ENCODE data around the gene ALDH1B1.

Gene ALDH1B1

GRCh38 chr9:38447703-38448102 is 55.2 kb downstream of the ALDH1B1 start:
- Histone ChIP-seq H3K4me3 (ENCODE audit: insufficient read depth, low read length, poor library complexity, severe bottlenecking) (no peak overlapping the region), H3K9me3 (ENCODE audit: insufficient read depth, low read length) (no peaks in the 10 kb centered on the region), H3K27me3 (ENCODE audit: low read length) (no peaks in the 10 kb centered on the region)

More at GRCh38 chr9:38447703-38448102, 55.2 kb downstream of the ALDH1B1 start:
- no peak overlapping the region for H3K4me2 ChIP-seq (ENCODE audit: low read depth, low read length, poor library complexity, severe bottlenecking)
- H3K9ac ChIP-seq (ENCODE audit: low read length): no peak overlapping the region
- no peak overlapping the region for H3K27ac ChIP-seq (ENCODE audit: low read depth, low read length)
- H3F3A ChIP-seq (ENCODE audit: insufficient read depth): no peaks in the 10 kb centered on the region
- H3K79me2 ChIP-seq (ENCODE audit: insufficient read depth, low read length): no peaks in the 10 kb centered on the region
- H2AFZ ChIP-seq (ENCODE audit: low read depth, low read length, severe bottlenecking): no peak overlapping the region
- H3K9me2 ChIP-seq (replicated peaks; ENCODE audit: insufficient read depth, low read length): no peaks in the 10 kb centered on the region
- TF ChIP-seq EZH2phosphoT487 (conservative IDR thresholded peaks at IDR 0.05; ENCODE audit: low read length) (no peak), CTCF (IDR thresholded peaks at IDR 0.05; ENCODE audit: insufficient read depth, low read length, poor library complexity, severe bottlenecking) (no peak)
- H4K20me1 ChIP-seq (ENCODE audit: low read depth, low read length): no peaks in the 10 kb centered on the region
- no peaks in the 10 kb centered on the region for H3K36me3 ChIP-seq (ENCODE audit: low read length)

All from SU-DHL-6 (cell line).